Measurements from ENCODE around the gene SLC1A7. TPM values are rescaled to one million over a fixed set of nuclear protein-coding genes. Genes with fewer than 3 reads are reported as not detected.

The SLC1A7 gene
- polyA plus RNA-seq, 1 experiment: 0.63 TPM

GRCh38 chr1:53180951-53181350, 38.5 kb upstream of the SLC1A7 start:
- ChIA-PET CTCF (interaction anchor here (0.7 to 1.2 kb wide), 3 partner anchors 9 to 72 kb away, joined by 3 to 4 read pairs (median 3); no protein-coding TSS in a partner anchor), POLR2A (interaction anchor here (0.6 kb wide), 1 partner anchor 120 kb away, joined by 3 read pairs; no protein-coding TSS in a partner anchor)
- no peaks in the 10 kb centered on the region for H3K27me3 ChIP-seq (ENCODE audit: control insufficient read depth, insufficient read depth, low read length)
- TF ChIP-seq CTCF (IDR thresholded peaks at IDR 0.05; ENCODE audit: insufficient read depth, low read depth, low read length): no peak
- no peaks in the 10 kb centered on the region for H3K36me3 ChIP-seq (ENCODE audit: control insufficient read depth, insufficient read depth, low read length)
- H3K4me3 ChIP-seq (ENCODE audit: low read depth, low read length): no peak overlapping the region
- no peak for DNase-seq (ENCODE audit: low read depth)

- Histone ChIP-seq H3K36me3 (ENCODE audit: control insufficient read depth, insufficient read depth, low read length) (no peaks in the 10 kb centered on the region), H3K4me3 (ENCODE audit: low read depth, low read length) (no peak overlapping the region), H3K27me3 (ENCODE audit: control insufficient read depth, insufficient read depth, low read length) (no peaks in the 10 kb centered on the region)
- DNase-seq (ENCODE audit: low read depth): no peak
- ChIA-PET CTCF (interaction anchor here (0.5 to 1.2 kb wide), 7 partner anchors 8 to 481 kb away, joined by 3 to 4 read pairs (median 3); partner anchors contain the start of gene ECHDC2), POLR2A (interaction anchor here (0.6 kb wide), 1 partner anchor 120 kb away, joined by 3 read pairs; no protein-coding TSS in a partner anchor)
- no peak for TF ChIP-seq CTCF (IDR thresholded peaks at IDR 0.05; ENCODE audit: insufficient read depth, low read depth, low read length)
Observed at GRCh38 chr1:53180226-53180625, 37.8 kb upstream of the SLC1A7 start.

GRCh38 chr1:53176452-53177208, 34.2 kb upstream of the SLC1A7 start:
- DNase-seq (ENCODE audit: low read depth): no peak

GRCh38 chr1:53174971-53175913, 32.8 kb upstream of the SLC1A7 start:
- no peaks in the 10 kb centered on the region for H3K36me3 ChIP-seq (ENCODE audit: control insufficient read depth, insufficient read depth, low read length)
- no peak overlapping the region for H3K4me3 ChIP-seq (ENCODE audit: low read depth, low read length)
- CTCF ChIA-PET: interaction anchor here (0.9 to 1.4 kb wide), 2 partner anchors 83 to 252 kb away, joined by 3 to 4 read pairs; no protein-coding TSS in a partner anchor
- POLR2A ChIA-PET: interaction anchor here (0.6 kb wide), 1 partner anchor 1276 kb away, joined by 3 read pairs; no protein-coding TSS in a partner anchor
- no peaks in the 10 kb centered on the region for H3K27me3 ChIP-seq (ENCODE audit: control insufficient read depth, insufficient read depth, low read length)
- DNase-seq (ENCODE audit: low read depth): no peak
- TF ChIP-seq CTCF (IDR thresholded peaks at IDR 0.05; ENCODE audit: insufficient read depth, low read depth, low read length): no peak

More at GRCh38 chr1:53176452-53177208, 34.2 kb upstream of the SLC1A7 start:
- POLR2A ChIA-PET: no interaction called here
- Histone ChIP-seq H3K27me3 (ENCODE audit: control insufficient read depth, insufficient read depth, low read length) (no peaks in the 10 kb centered on the region), H3K4me3 (ENCODE audit: low read depth, low read length) (no peak overlapping the region), H3K36me3 (ENCODE audit: control insufficient read depth, insufficient read depth, low read length) (no peaks in the 10 kb centered on the region)
- CTCF ChIA-PET: interaction anchor here (0.7 to 1.4 kb wide), 6 partner anchors 24 to 330 kb away, joined by 3 to 5 read pairs (median 3); no protein-coding TSS in a partner anchor
- peak; percentile 40 for TF ChIP-seq CTCF (IDR thresholded peaks at IDR 0.05; ENCODE audit: insufficient read depth, low read depth, low read length)

Measured in BJ (cell line).